ACC112 (cell line): ENCODE results near the gene MAFB.

Experiments
- H2AFZ ChIP-seq: fragments of 200-600 bp; sonication (generic); one replicate; pipeline ENCODE4 v1.6.0; 2017; ENCODE audit warnings: antibody characterized with exemption, low read length; ENCODE audit not compliant: unreplicated experiment
- H3K27ac ChIP-seq: fragments of 200-600 bp; sonication (generic); 2 replicates; pipeline ENCODE4 v1.5.1; 2014; ENCODE audit warnings: low read depth, mild to moderate bottlenecking, antibody characterized with exemption, low read length, moderate library complexity
- H3K27me3 ChIP-seq: fragments of 200-600 bp; sonication (generic); 2 replicates; pipeline ENCODE4 v1.6.1; 2014; ENCODE audit warnings: mild to moderate bottlenecking, antibody characterized with exemption, low read length, moderate library complexity, mixed read lengths; ENCODE audit not compliant: insufficient read depth
- H3K36me3 ChIP-seq: fragments of 200-600 bp; sonication (generic); 2 replicates; pipeline ENCODE4 v1.6.1; 2016; ENCODE audit warnings: mild to moderate bottlenecking, antibody characterized with exemption, low read length, moderate library complexity, mixed read lengths; ENCODE audit not compliant: insufficient read depth
- H3K4me1 ChIP-seq: fragments of 200-600 bp; sonication (generic); one replicate; pipeline ENCODE4 v1.6.1; 2016; ENCODE audit warnings: low read length, mixed read lengths; ENCODE audit not compliant: insufficient read depth, unreplicated experiment, control insufficient read depth
- H3K4me3 ChIP-seq: fragments of 200-600 bp; sonication (generic); 2 replicates; pipeline ENCODE4 v1.5.1; 2014; ENCODE audit warnings: mild to moderate bottlenecking, low read depth, low read length
- H3K79me2 ChIP-seq: fragments of 200-600 bp; sonication (generic); one replicate; pipeline ENCODE4 v1.6.0; 2016; ENCODE audit warnings: low read length; ENCODE audit not compliant: control insufficient read depth, unreplicated experiment, insufficient read depth

The MAFB gene

DNA sequence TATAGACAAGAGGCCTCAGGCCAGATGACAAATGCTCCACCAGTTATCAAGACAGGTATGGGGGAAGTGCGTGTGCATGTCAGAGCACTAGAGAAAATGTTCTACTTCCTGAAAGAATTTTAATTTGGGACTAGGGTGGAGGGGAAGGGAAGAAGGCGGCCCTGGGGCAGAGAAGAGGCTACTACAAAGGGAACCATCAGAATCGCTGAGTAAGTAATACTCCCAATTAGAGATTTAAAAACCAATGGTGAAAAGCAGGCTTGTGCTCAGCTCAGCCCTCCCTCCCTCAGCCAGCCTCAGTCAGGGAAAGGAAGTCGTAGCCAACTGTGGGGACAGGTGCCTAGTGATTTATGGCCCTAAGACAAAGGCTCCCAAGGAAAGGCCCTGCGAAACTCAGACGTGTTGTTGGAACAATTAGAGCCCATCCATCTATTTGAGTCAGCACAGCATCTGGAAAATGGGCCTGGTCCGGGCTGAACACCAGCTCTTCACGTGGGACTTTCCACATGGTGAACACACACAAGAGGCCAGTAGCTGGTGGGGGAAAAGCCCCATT lies 15.0 kb upstream of the MAFB start:
- Histone ChIP-seq H3K79me2 (no peaks in the 10 kb centered on the region), H3K4me3 (no peak overlapping the region), H3K36me3 (no peaks in the 10 kb centered on the region), H2AFZ (no peak overlapping the region), H3K4me1 (no peaks in the 10 kb centered on the region), H3K27ac (no peak overlapping the region), H3K27me3 (peaks cover 9% of the 10 kb centered on the region; the same call in 1 of the 2 replicates)

DNA sequence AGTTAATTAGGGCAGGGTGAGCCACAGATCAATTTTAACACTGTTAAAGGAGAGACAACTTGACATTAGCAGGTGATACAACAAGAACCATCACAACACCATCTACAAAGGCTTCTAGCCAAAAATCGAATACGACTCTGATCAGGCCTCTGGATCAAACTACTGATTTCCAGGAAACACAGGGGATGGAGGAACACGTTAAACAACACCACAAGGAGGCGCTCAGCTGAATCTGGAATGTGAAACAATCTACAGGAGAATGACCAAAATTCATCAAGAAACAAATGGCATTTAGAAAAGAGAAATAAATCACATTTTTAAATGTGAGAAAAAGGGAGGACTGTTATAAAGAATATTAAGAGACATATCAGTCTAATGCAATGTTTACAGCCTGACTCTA lies 13.5 kb upstream of the MAFB start:
- H3K79me2 ChIP-seq = no peaks in the 10 kb centered on the region
- H2AFZ ChIP-seq = no peak overlapping the region
- H3K4me3 ChIP-seq = no peak overlapping the region
- no peak overlapping the region for H3K27ac ChIP-seq
- peaks cover 9% of the 10 kb centered on the region; the same call in 1 of the 2 replicates for H3K27me3 ChIP-seq
- no peaks in the 10 kb centered on the region for H3K36me3 ChIP-seq
- H3K4me1 ChIP-seq = no peaks in the 10 kb centered on the region

- no peak overlapping the region for H2AFZ ChIP-seq
- no peaks in the 10 kb centered on the region for H3K4me1 ChIP-seq
- H3K4me3 ChIP-seq = no peak overlapping the region
- H3K36me3 ChIP-seq = no peaks in the 10 kb centered on the region
- H3K27me3 ChIP-seq = peaks cover 18% of the 10 kb centered on the region
- H3K79me2 ChIP-seq = no peaks in the 10 kb centered on the region
- H3K27ac ChIP-seq = no peak overlapping the region
Measured at GRCh38 chr20:40698744-40699143, 9.7 kb upstream of the MAFB start.

GRCh38 chr20:40698281-40698680 lies 9.2 kb upstream of the MAFB start:
- peaks cover 18% of the 10 kb centered on the region for H3K27me3 ChIP-seq

GRCh38 chr20:40697541-40697940 lies 8.5 kb upstream of the MAFB start:
- no peaks in the 10 kb centered on the region for H3K4me1 ChIP-seq
- H2AFZ ChIP-seq = no peak overlapping the region
- H3K27me3 ChIP-seq = peaks cover 20% of the 10 kb centered on the region
- no peak overlapping the region for H3K4me3 ChIP-seq
- H3K27ac ChIP-seq = no peak overlapping the region
- H3K79me2 ChIP-seq = no peaks in the 10 kb centered on the region
- no peaks in the 10 kb centered on the region for H3K36me3 ChIP-seq

More at GRCh38 chr20:40698281-40698680, 9.2 kb upstream of the MAFB start:
- no peaks in the 10 kb centered on the region for H3K36me3 ChIP-seq
- H3K4me1 ChIP-seq = no peaks in the 10 kb centered on the region
- H3K79me2 ChIP-seq = no peaks in the 10 kb centered on the region
- no peak overlapping the region for H3K27ac ChIP-seq
- H2AFZ ChIP-seq = no peak overlapping the region
- H3K4me3 ChIP-seq = no peak overlapping the region

- no peaks in the 10 kb centered on the region for H3K79me2 ChIP-seq
- no peak overlapping the region for H3K27ac ChIP-seq
- H3K36me3 ChIP-seq = no peaks in the 10 kb centered on the region
- H3K4me3 ChIP-seq = no peak overlapping the region
- no peaks in the 10 kb centered on the region for H3K4me1 ChIP-seq
- H3K27me3 ChIP-seq = peaks cover 38% of the 10 kb centered on the region
- no peak overlapping the region for H2AFZ ChIP-seq
Measured at GRCh38 chr20:40695214-40695613, 6.2 kb upstream of the MAFB start.

- Histone ChIP-seq H3K36me3 (no peaks in the 10 kb centered on the region), H3K27me3 (peaks cover 34% of the 10 kb centered on the region), H2AFZ (no peak overlapping the region), H3K27ac (no peak overlapping the region), H3K4me1 (no peaks in the 10 kb centered on the region), H3K79me2 (no peaks in the 10 kb centered on the region), H3K4me3 (no peak overlapping the region)
Measured at GRCh38 chr20:40694246-40694645, 5.2 kb upstream of the MAFB start.

GRCh38 chr20:40692240-40693011 lies 3.4 kb upstream of the MAFB start:
- H2AFZ ChIP-seq = no peak overlapping the region
- H3K27me3 ChIP-seq = peaks cover 48% of the 10 kb centered on the region
- no peaks in the 10 kb centered on the region for H3K79me2 ChIP-seq
- no peaks in the 10 kb centered on the region for H3K4me1 ChIP-seq
- H3K27ac ChIP-seq = no peak overlapping the region
- H3K4me3 ChIP-seq = no peak overlapping the region
- no peaks in the 10 kb centered on the region for H3K36me3 ChIP-seq

GRCh38 chr20:40691566-40692239 lies 2.7 kb upstream of the MAFB start:
- Histone ChIP-seq H3K27me3 (peaks cover 55% of the 10 kb centered on the region), H3K4me1 (no peaks in the 10 kb centered on the region), H3K36me3 (no peaks in the 10 kb centered on the region), H3K4me3 (no peak overlapping the region), H3K79me2 (no peaks in the 10 kb centered on the region), H2AFZ (no peak overlapping the region), H3K27ac (no peak overlapping the region)

DNA sequence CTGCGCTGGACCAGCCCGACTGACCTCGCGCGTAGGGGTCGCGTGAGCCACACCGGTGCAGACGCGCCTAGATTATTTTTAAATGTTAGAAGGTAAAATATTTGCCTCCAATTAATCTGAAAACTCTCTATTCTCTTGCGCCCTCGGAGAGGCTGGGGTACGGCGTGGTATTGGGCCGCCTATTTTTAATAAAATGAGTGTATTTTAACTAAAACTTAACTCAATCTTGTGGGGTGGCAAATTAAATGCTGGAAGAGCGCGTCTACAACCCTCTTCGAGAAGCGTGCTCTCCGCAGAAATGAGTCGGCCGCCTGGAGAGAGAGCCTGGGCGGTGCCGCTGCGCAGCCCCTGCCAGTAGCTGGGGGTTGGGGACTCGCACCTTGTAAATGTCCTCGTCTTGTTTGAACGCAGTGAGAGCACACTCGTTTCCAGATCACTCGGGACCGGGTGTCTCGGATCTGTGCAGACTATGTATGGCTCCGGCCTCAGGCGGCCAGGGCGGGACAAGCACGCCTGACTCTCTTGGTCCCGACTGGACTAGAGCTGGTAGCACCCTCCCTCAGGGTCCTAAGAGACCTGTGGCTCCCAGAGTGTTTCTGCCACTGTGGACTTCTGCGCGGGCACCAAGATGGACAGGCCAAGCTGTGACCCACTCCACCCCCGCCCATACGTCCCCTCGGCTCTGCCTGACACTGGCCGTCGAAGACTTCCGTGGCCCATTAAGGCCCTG lies 2.0 kb upstream of the MAFB start:
- H3K36me3 ChIP-seq = no peaks in the 10 kb centered on the region
- peaks cover 62% of the 10 kb centered on the region for H3K27me3 ChIP-seq
- H3K27ac ChIP-seq = no peak overlapping the region
- no peak overlapping the region for H3K4me3 ChIP-seq
- no peaks in the 10 kb centered on the region for H3K4me1 ChIP-seq
- H3K79me2 ChIP-seq = no peaks in the 10 kb centered on the region
- H2AFZ ChIP-seq = no peak overlapping the region
